ENCODE measurements around the gene DISP2. TPM values are rescaled to one million over a fixed set of nuclear protein-coding genes. Genes with fewer than 3 reads are reported as not detected.

The DISP2 gene
- polyA plus RNA-seq, 1 experiment, result 0.11 TPM

GRCh38 chr15:40392986-40393948 is 35.2 kb downstream of the DISP2 start:
- H3K27ac ChIP-seq (ENCODE audit: low read depth, low read length), result no peak overlapping the region
- CTCF ChIA-PET, result no interaction called here
- no peak overlapping the region for H3K4me3 ChIP-seq (ENCODE audit: low read depth, low read length)
- H3K9me3 ChIP-seq (ENCODE audit: control insufficient read depth, insufficient read depth, low read length), result no peaks in the 10 kb centered on the region
- TF ChIP-seq CTCF (IDR thresholded peaks at IDR 0.05; ENCODE audit: low read depth, low read length), result no peak
- no peak for DNase-seq (ENCODE audit: low read depth, low spot score)
- H3K27me3 ChIP-seq (ENCODE audit: control insufficient read depth, insufficient read depth, low read length), result no peaks in the 10 kb centered on the region
- POLR2A ChIA-PET, result no interaction called here

- Histone ChIP-seq H3K27me3 (ENCODE audit: control insufficient read depth, insufficient read depth, low read length) (no peaks in the 10 kb centered on the region), H3K27ac (ENCODE audit: low read depth, low read length) (no peak overlapping the region), H3K9me3 (ENCODE audit: control insufficient read depth, insufficient read depth, low read length) (no peaks in the 10 kb centered on the region), H3K4me3 (ENCODE audit: low read depth, low read length) (no peak overlapping the region)
- DNase-seq (ENCODE audit: low read depth, low spot score), result no peak
- ChIA-PET POLR2A (interaction anchor here (0.6 to 1.2 kb wide), 4 partner anchors 8 to 75 kb away, joined by 3 to 13 read pairs (median 6); partner anchors contain the start of gene IVD), CTCF (interaction anchor here (0.6 to 0.8 kb wide), 2 partner anchors 41 to 119 kb away, joined by 3 to 4 read pairs; no protein-coding TSS in a partner anchor)
- TF ChIP-seq CTCF (IDR thresholded peaks at IDR 0.05; ENCODE audit: low read depth, low read length), result no peak
Observed at GRCh38 chr15:40397688-40398412, 39.8 kb downstream of the DISP2 start.

GRCh38 chr15:40398413-40398873 is 40.4 kb downstream of the DISP2 start:
- TF ChIP-seq CTCF (IDR thresholded peaks at IDR 0.05; ENCODE audit: low read depth, low read length), result no peak
- no peak for DNase-seq (ENCODE audit: low read depth, low spot score)
- no peak overlapping the region for H3K4me3 ChIP-seq (ENCODE audit: low read depth, low read length)
- CTCF ChIA-PET, result no interaction called here
- POLR2A ChIA-PET, result no interaction called here
- no peaks in the 10 kb centered on the region for H3K9me3 ChIP-seq (ENCODE audit: control insufficient read depth, insufficient read depth, low read length)
- H3K27me3 ChIP-seq (ENCODE audit: control insufficient read depth, insufficient read depth, low read length), result no peaks in the 10 kb centered on the region
- no peak overlapping the region for H3K27ac ChIP-seq (ENCODE audit: low read depth, low read length)

GRCh38 chr15:40399370-40399769 is 41.4 kb downstream of the DISP2 start:
- Histone ChIP-seq H3K27ac (ENCODE audit: low read depth, low read length) (no peak overlapping the region), H3K27me3 (ENCODE audit: control insufficient read depth, insufficient read depth, low read length) (no peaks in the 10 kb centered on the region), H3K9me3 (ENCODE audit: control insufficient read depth, insufficient read depth, low read length) (no peaks in the 10 kb centered on the region), H3K4me3 (ENCODE audit: low read depth, low read length) (no peak overlapping the region)
- ChIA-PET POLR2A (no interaction called here), CTCF (no interaction called here)
- DNase-seq (ENCODE audit: low read depth, low spot score), result no peak
- no peak for TF ChIP-seq CTCF (IDR thresholded peaks at IDR 0.05; ENCODE audit: low read depth, low read length)

Measured in AG04450 (cell line).